Endodermal cell (in vitro differentiated cells): ENCODE data around the gene SMIM45.

Experiments
- DNase-seq: peaks from one replicate; pipeline ENCODE4 v3.0.0-alpha.2; 2017
- H3K27ac ChIP-seq: 2 replicates; pipeline ENCODE4 v1.5.1; 2013; ENCODE audit warnings: mild to moderate bottlenecking, low read depth, low read length, moderate library complexity
- H3K27me3 ChIP-seq: 2 replicates; pipeline ENCODE4 v1.6.1; 2013; ENCODE audit warnings: mild to moderate bottlenecking, low read length, moderate library complexity; ENCODE audit not compliant: insufficient read depth, control insufficient read depth, poor library complexity, severe bottlenecking
- H3K36me3 ChIP-seq: 2 replicates; pipeline ENCODE4 v1.7.0; 2013; ENCODE audit warnings: mild to moderate bottlenecking, low read length, moderate library complexity; ENCODE audit not compliant: control insufficient read depth, insufficient read depth
- H3K4me1 ChIP-seq: one replicate; pipeline ENCODE4 v1.7.0; 2013; ENCODE audit warnings: low read length; ENCODE audit not compliant: control insufficient read depth, insufficient read depth
- H3K4me3 ChIP-seq: 2 replicates; pipeline ENCODE4 v1.5.1; 2013; ENCODE audit warnings: mild to moderate bottlenecking, low read length, moderate library complexity
- H3K9ac ChIP-seq: 2 replicates; pipeline ENCODE4 v1.6.1; 2013; ENCODE audit warnings: mild to moderate bottlenecking, low read length, moderate library complexity; ENCODE audit not compliant: poor library complexity, severe bottlenecking; ENCODE audit errors: extremely low read depth
- H3K9me3 ChIP-seq: 2 replicates; pipeline ENCODE4 v1.6.1; 2013; ENCODE audit warnings: mild to moderate bottlenecking, low read length, moderate library complexity; ENCODE audit not compliant: control insufficient read depth
- H3K27ac Mint-ChIP-seq: 2 replicates; pipeline ENCODE4 v1.8.0; 2020; ENCODE audit warnings: mixed read lengths
- H3K27me3 Mint-ChIP-seq: 2 replicates; pipeline ENCODE4 v1.8.0; 2021; ENCODE audit warnings: mild to moderate bottlenecking, mixed read lengths; ENCODE audit not compliant: insufficient read depth
- H3K36me3 Mint-ChIP-seq: 2 replicates; pipeline ENCODE4 v1.8.0; 2020; ENCODE audit warnings: low read depth, mixed read lengths
- H3K4me1 Mint-ChIP-seq: 2 replicates; pipeline ENCODE4 v1.8.0; 2020; ENCODE audit warnings: mixed read lengths
- H3K4me3 Mint-ChIP-seq: 2 replicates; pipeline ENCODE4 v1.8.0; 2020; ENCODE audit warnings: mild to moderate bottlenecking, moderate library complexity, mixed read lengths
- H3K9me3 Mint-ChIP-seq: 2 replicates; pipeline ENCODE4 v1.8.0; 2020; ENCODE audit warnings: mild to moderate bottlenecking, mixed read lengths
- WGBS, 2 experiments: methylation state at CpG; one replicate each; pipeline versions ENCODE4 v1.1.5 to v1.1.7; 2013; ENCODE audit warnings: missing lambda C conversion rate in 2 of 2, mixed read lengths in 1 of 2; ENCODE audit not compliant: insufficient coverage in 1 of 2, insufficient read length in 1 of 2; 5-methylcytosine and 5-hydroxymethylcytosine counted together
- TF ChIP-seq, protein P1 (sequence below): fragments of 200-600 bp; sonication (generic); conservative IDR thresholded peaks from 2 replicates; pipeline ENCODE4 v1.5.0; 2021; ENCODE audit warnings: antibody characterized with exemption, mild to moderate bottlenecking

Gene SMIM45

DNA sequence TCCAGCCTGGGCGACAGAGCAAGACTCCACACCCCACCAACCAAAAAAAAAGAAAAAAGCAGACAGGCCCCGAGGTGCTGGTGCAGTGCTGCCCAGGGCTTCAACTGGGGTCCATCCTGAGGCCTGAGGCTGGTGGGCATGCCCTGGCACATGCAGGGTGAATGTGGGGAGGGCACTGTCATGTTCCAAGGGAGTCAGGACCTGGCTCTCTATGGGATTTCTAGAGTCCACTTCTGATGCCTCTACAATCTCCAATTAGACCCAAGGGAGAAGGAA, 15.1 kb upstream of the SMIM45 start:
- H3K4me1 ChIP-seq, result no peaks in the 10 kb centered on the region
- no peaks in the 10 kb centered on the region for H3K27me3 ChIP-seq
- TF ChIP-seq, protein P1, sequence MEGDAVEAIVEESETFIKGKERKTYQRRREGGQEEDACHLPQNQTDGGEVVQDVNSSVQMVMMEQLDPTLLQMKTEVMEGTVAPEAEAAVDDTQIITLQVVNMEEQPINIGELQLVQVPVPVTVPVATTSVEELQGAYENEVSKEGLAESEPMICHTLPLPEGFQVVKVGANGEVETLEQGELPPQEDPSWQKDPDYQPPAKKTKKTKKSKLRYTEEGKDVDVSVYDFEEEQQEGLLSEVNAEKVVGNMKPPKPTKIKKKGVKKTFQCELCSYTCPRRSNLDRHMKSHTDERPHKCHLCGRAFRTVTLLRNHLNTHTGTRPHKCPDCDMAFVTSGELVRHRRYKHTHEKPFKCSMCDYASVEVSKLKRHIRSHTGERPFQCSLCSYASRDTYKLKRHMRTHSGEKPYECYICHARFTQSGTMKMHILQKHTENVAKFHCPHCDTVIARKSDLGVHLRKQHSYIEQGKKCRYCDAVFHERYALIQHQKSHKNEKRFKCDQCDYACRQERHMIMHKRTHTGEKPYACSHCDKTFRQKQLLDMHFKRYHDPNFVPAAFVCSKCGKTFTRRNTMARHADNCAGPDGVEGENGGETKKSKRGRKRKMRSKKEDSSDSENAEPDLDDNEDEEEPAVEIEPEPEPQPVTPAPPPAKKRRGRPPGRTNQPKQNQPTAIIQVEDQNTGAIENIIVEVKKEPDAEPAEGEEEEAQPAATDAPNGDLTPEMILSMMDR, result no peak
- H3K9me3 ChIP-seq, result no peaks in the 10 kb centered on the region
- 88% methylated on average over 2 of the region's 2 CpGs; no CpG with 5 or more reads in 1 of the 2 experiments for WGBS, 2 experiments
- no peaks in the 10 kb centered on the region for H3K27me3 Mint-ChIP-seq
- H3K4me3 Mint-ChIP-seq, result no peak overlapping the region
- H3K27ac Mint-ChIP-seq, result no peak overlapping the region
- no peak overlapping the region for H3K9ac ChIP-seq
- H3K27ac ChIP-seq, result no peak overlapping the region
- no peak for DNase-seq
- H3K36me3 Mint-ChIP-seq, result peaks cover 37% of the 10 kb centered on the region
- no peaks in the 10 kb centered on the region for H3K4me1 Mint-ChIP-seq
- H3K9me3 Mint-ChIP-seq, result no peaks in the 10 kb centered on the region
- H3K4me3 ChIP-seq, result no peak overlapping the region
- peaks cover 18% of the 10 kb centered on the region for H3K36me3 ChIP-seq

DNA sequence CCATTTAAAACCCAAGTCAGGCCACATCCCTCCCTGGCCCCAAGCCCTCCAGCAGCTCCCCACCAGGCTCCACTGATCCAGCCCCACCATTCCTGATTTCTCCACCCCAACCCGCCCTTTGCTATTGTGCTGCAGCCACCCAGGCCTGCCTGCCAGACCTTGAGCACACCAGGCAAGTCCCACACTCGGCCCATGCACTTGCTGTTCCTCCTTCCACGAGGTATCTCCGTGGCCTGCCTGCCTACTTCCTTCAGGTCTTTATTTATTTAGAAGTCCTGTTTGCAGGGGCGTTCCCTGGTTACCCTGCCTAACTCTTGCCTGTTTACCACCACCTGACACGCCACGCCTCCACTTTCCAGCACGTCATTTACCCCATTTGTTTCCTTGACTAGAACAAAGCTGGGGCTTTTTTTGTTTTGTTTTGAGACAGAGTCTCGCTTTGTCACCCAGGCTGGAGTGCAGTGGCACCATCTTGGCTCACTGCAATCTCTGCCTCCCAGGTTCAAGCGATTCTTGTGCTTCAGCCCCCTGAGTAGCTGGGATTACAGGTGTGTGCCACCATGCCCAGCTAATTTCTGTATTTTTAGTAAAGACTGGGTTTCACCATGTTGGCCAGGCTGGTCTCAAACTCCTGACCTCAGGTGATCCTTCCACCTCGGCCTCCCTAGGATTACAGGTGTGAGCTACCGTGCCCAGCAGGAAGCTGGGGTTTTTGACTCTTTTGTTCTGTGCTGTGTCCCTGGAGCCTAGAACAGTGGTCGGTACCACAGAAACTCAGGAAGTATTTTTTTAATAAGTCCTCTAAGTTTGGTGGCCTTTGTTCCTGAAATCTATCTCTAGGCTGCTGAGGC, 11.7 kb upstream of the SMIM45 start:
- WGBS, 2 experiments, result 83 to 90% methylated on average over 12 to 13 of the region's 13 CpGs
- peaks cover 62% of the 10 kb centered on the region for H3K36me3 Mint-ChIP-seq

GRCh38 chr22:41940832-41941765, 10.9 kb upstream of the SMIM45 start:
- no peak overlapping the region for H3K4me3 ChIP-seq
- H3K27me3 ChIP-seq, result no peaks in the 10 kb centered on the region
- no peaks in the 10 kb centered on the region for H3K9me3 Mint-ChIP-seq
- peak; percentile 96 for DNase-seq
- H3K36me3 Mint-ChIP-seq, result peaks cover 65% of the 10 kb centered on the region
- H3K27me3 Mint-ChIP-seq, result no peaks in the 10 kb centered on the region
- H3K27ac ChIP-seq, result no peak overlapping the region
- 78 to 79% methylated on average over 9 to 13 of the region's 13 CpGs for WGBS, 2 experiments
- peak overlapping the region; percentile 50 for H3K27ac Mint-ChIP-seq
- H3K9me3 ChIP-seq, result no peaks in the 10 kb centered on the region
- peaks cover 43% of the 10 kb centered on the region for H3K36me3 ChIP-seq
- no peaks in the 10 kb centered on the region for H3K4me1 ChIP-seq
- H3K9ac ChIP-seq, result no peak overlapping the region
- TF ChIP-seq, protein P1, result peak; percentile 90
- H3K4me1 Mint-ChIP-seq, result peaks cover 6% of the 10 kb centered on the region
- no peak overlapping the region for H3K4me3 Mint-ChIP-seq

More for the DNA sequence above, 11.7 kb upstream of the SMIM45 start:
- no peak overlapping the region for H3K9ac ChIP-seq
- no peak overlapping the region for H3K4me3 Mint-ChIP-seq
- no peaks in the 10 kb centered on the region for H3K9me3 Mint-ChIP-seq
- DNase-seq, result peak; percentile 47
- H3K27ac Mint-ChIP-seq, result peak overlapping the region; percentile 72
- H3K4me1 ChIP-seq, result no peaks in the 10 kb centered on the region
- H3K9me3 ChIP-seq, result no peaks in the 10 kb centered on the region
- peak overlapping the region; percentile 22 for H3K27ac ChIP-seq
- no peaks in the 10 kb centered on the region for H3K27me3 Mint-ChIP-seq
- H3K36me3 ChIP-seq, result peaks cover 43% of the 10 kb centered on the region
- no peak overlapping the region for H3K4me3 ChIP-seq
- H3K4me1 Mint-ChIP-seq, result no peaks in the 10 kb centered on the region
- TF ChIP-seq, protein P1, result no peak
- H3K27me3 ChIP-seq, result no peaks in the 10 kb centered on the region
